ENCODE results near the gene ST3GAL3.
A peak's percentile ranks its signal among the peaks of the same experiment; 100 is the strongest.
"Not testable (repeated sequence)": the region's sequence is repeated elsewhere in the genome, so short reads cannot be mapped to it uniquely, and the experiment has no call there.

ST3GAL3 gene

GRCh38 chr1:43819357-43819756 is 112.0 kb downstream of the ST3GAL3 start:
- DNase-seq (ENCODE audit: low read depth in 2 of 2): no peak

- DNase-seq (ENCODE audit: low read depth in 2 of 2): no peak
These were observed 114.1 kb downstream of the ST3GAL3 start for GRCh38 chr1:43821471-43821870.

- no peak for DNase-seq (ENCODE audit: low read depth in 2 of 2)
These were observed 114.8 kb downstream of the ST3GAL3 start for GRCh38 chr1:43822040-43822690.

- DNase-seq (ENCODE audit: low read depth in 2 of 2): no peak
These were observed 117.5 kb downstream of the ST3GAL3 start for GRCh38 chr1:43824795-43825194.

- no peak for DNase-seq (ENCODE audit: low read depth in 2 of 2)
These were observed 121.2 kb downstream of the ST3GAL3 start for GRCh38 chr1:43828574-43828973.

- no peak for DNase-seq (ENCODE audit: low read depth in 2 of 2)
These were observed 123.5 kb downstream of the ST3GAL3 start for GRCh38 chr1:43830802-43831201.

- DNase-seq (ENCODE audit: low read depth in 2 of 2): no peak
These were observed 124.5 kb downstream of the ST3GAL3 start for GRCh38 chr1:43831851-43832250.

GRCh38 chr1:43832255-43832654 is 124.9 kb downstream of the ST3GAL3 start:
- DNase-seq (ENCODE audit: low read depth in 2 of 2): no peak

- DNase-seq (ENCODE audit: low read depth in 2 of 2): no peak
These were observed 125.7 kb downstream of the ST3GAL3 start for GRCh38 chr1:43832998-43833397.

GRCh38 chr1:43833902-43834279 is 126.6 kb downstream of the ST3GAL3 start:
- DNase-seq (ENCODE audit: low read depth in 2 of 2): not testable (repeated sequence)

- no peak for DNase-seq (ENCODE audit: low read depth in 2 of 2)
These were observed 127.1 kb downstream of the ST3GAL3 start for GRCh38 chr1:43834280-43835081.

- no peak for DNase-seq (ENCODE audit: low read depth in 2 of 2)
These were observed 128.0 kb downstream of the ST3GAL3 start for GRCh38 chr1:43835082-43836021.

- DNase-seq (ENCODE audit: low read depth in 2 of 2): peak; percentile 36 to 44
These were observed 129.1 kb downstream of the ST3GAL3 start for GRCh38 chr1:43836267-43836951.

GRCh38 chr1:43839056-43839455 is 131.7 kb downstream of the ST3GAL3 start:
- DNase-seq (ENCODE audit: low read depth in 2 of 2): no peak

- DNase-seq (ENCODE audit: low read depth in 2 of 2): no peak
These were observed 134.2 kb downstream of the ST3GAL3 start for GRCh38 chr1:43841321-43842174.

- DNase-seq (ENCODE audit: low read depth in 2 of 2): no peak
These were observed 134.8 kb downstream of the ST3GAL3 start for GRCh38 chr1:43842175-43842498.

- no peak for DNase-seq (ENCODE audit: low read depth in 2 of 2)
These were observed 136.3 kb downstream of the ST3GAL3 start for GRCh38 chr1:43843684-43844083.

GRCh38 chr1:43844114-43844513 is 136.8 kb downstream of the ST3GAL3 start:
- DNase-seq (ENCODE audit: low read depth in 2 of 2): no peak

- DNase-seq (ENCODE audit: low read depth in 2 of 2): no peak
These were observed 140.0 kb downstream of the ST3GAL3 start for GRCh38 chr1:43847290-43847689.

GRCh38 chr1:43847882-43848281 is 140.5 kb downstream of the ST3GAL3 start:
- no peak for DNase-seq (ENCODE audit: low read depth in 2 of 2)

- DNase-seq (ENCODE audit: low read depth in 2 of 2): no peak
These were observed 142.3 kb downstream of the ST3GAL3 start for GRCh38 chr1:43849670-43850069.
